Measurements from ENCODE around the gene VWA3A. TPM values are rescaled to one million over a fixed set of nuclear protein-coding genes. Genes with fewer than 3 reads are reported as not detected.

Gene VWA3A
- total and polyA plus RNA-seq, 4 experiments from 2014 or later: 0.33 to 0.41 TPM; not detected in 2

DNA sequence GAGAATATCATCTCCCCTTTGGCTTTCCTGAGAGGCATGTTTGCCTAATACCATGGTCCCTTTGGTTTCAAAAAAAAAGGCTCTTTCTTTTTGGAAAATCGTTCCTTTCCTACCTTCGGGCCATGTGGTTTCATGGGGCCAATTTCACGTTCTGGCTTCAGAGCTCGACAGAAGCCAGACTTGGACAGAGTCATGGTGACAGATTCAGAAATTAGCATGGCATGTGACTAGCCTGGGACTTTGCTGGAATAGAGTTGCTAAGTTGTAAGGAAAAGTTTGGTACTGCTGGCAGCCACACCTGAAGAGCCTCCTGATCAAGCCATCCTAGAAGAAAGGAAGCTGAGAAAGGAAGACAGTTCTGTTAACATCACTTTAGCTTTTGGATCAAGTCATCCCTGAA, 2.4 kb upstream of the VWA3A start:
- Mint-ChIP-seq H3K36me3 (peaks cover 12 to 21% of the 10 kb centered on the region in 2 donors), H3K4me3 (no peak overlapping the region), H3K4me1 (no peaks in the 10 kb centered on the region), H3K27me3 (peaks cover under 1% of the 10 kb centered on the region in 2 donors), H3K9me3 (no peaks in the 10 kb centered on the region), H3K27ac (peak overlapping the region in 1 of 7 donors; percentile 29)
- Histone ChIP-seq H3K9me3 (ENCODE audit: control insufficient read depth in 1 of 2, low read length in 2 of 2) (no peaks in the 10 kb centered on the region), H3K27me3 (ENCODE audit: insufficient read depth, low read length) (no peaks in the 10 kb centered on the region), H3K27ac (ENCODE audit: low read depth, low read length) (no peak overlapping the region), H3K4me1 (ENCODE audit: insufficient read depth, low read length) (no peaks in the 10 kb centered on the region), H3K4me3 (ENCODE audit: low read length in 2 of 2) (no peak overlapping the region), H3K36me3 (ENCODE audit: insufficient read depth, low read length) (no peaks in the 10 kb centered on the region)
- CTCF ChIA-PET (ENCODE audit: partially characterized antibody): interaction anchor here (1.3 to 5.3 kb wide), 4 partner anchors 9 to 88 kb away, joined by 3 to 32 read pairs (median 6); no protein-coding TSS in a partner anchor
- POLR2A ChIA-PET (ENCODE audit: partially characterized antibody): no interaction called here
- no peak for DNase-seq
- intact Hi-C loops (cut with micrococcal nuclease): no loop called here

- ChIA-PET POLR2A (ENCODE audit: partially characterized antibody) (no interaction called here), CTCF (ENCODE audit: partially characterized antibody) (interaction anchor here (5.3 kb wide), 1 partner anchor 14 kb away, joined by 32 read pairs; no protein-coding TSS in a partner anchor)
- Histone ChIP-seq H3K27ac (ENCODE audit: low read depth, low read length) (no peak overlapping the region), H3K36me3 (ENCODE audit: insufficient read depth, low read length) (no peaks in the 10 kb centered on the region), H3K4me1 (ENCODE audit: insufficient read depth, low read length) (no peaks in the 10 kb centered on the region), H3K9me3 (ENCODE audit: control insufficient read depth in 1 of 2, low read length in 2 of 2) (no peaks in the 10 kb centered on the region), H3K27me3 (ENCODE audit: insufficient read depth, low read length) (no peaks in the 10 kb centered on the region), H3K4me3 (ENCODE audit: low read length in 2 of 2) (no peak overlapping the region)
- Mint-ChIP-seq H3K9me3 (no peaks in the 10 kb centered on the region), H3K27ac (no peak overlapping the region), H3K36me3 (peaks cover 0 to 6% of the 10 kb centered on the region in 2 donors), H3K4me1 (no peaks in the 10 kb centered on the region), H3K4me3 (no peak overlapping the region), H3K27me3 (peaks cover 2 to 8% of the 10 kb centered on the region in 2 donors)
- DNase-seq: no peak
- intact Hi-C loops (cut with micrococcal nuclease): no loop called here
Measured at GRCh38 chr16:22091721-22092120, 620 bp upstream of the VWA3A start.

DNA sequence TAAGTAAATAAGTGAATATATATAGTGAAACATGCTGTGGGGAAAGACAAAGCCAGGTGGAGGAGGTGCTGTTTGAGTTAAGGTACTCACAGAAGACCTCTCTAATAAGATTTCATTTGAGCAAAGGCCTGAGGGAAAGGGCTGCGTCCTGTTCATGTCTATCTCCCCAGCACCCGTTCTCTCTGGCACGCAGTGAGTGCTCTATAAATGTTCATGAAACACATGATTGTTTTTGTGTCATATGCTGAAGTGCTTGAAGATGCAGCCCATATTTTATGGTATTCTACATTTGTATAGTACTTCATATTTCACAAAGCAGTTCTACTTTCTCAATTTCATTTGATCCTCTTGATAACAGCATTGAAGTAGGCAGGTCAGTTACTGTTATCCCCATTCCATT, 990 bp downstream of the VWA3A start:
- no peaks in the 10 kb centered on the region for H3K4me1 ChIP-seq (ENCODE audit: insufficient read depth, low read length)
- H3K4me1 Mint-ChIP-seq: no peaks in the 10 kb centered on the region
- H3K9me3 Mint-ChIP-seq: no peaks in the 10 kb centered on the region
- ChIA-PET CTCF (ENCODE audit: partially characterized antibody) (interaction anchor here (1.3 to 2.0 kb wide), 2 partner anchors 16 to 19 kb away, joined by 3 to 8 read pairs; no protein-coding TSS in a partner anchor), POLR2A (ENCODE audit: partially characterized antibody) (no interaction called here)
- peaks cover 0 to 6% of the 10 kb centered on the region in 2 donors for H3K36me3 Mint-ChIP-seq
- H3K9me3 ChIP-seq (ENCODE audit: control insufficient read depth in 1 of 2, low read length in 2 of 2): no peaks in the 10 kb centered on the region
- H3K27ac Mint-ChIP-seq: no peak overlapping the region
- H3K4me3 ChIP-seq (ENCODE audit: low read length in 2 of 2): no peak overlapping the region
- no peak overlapping the region for H3K4me3 Mint-ChIP-seq
- intact Hi-C loops (cut with micrococcal nuclease): no loop called here
- no peaks in the 10 kb centered on the region for H3K36me3 ChIP-seq (ENCODE audit: insufficient read depth, low read length)
- peaks cover 2 to 15% of the 10 kb centered on the region in 2 donors for H3K27me3 Mint-ChIP-seq
- H3K27me3 ChIP-seq (ENCODE audit: insufficient read depth, low read length): no peaks in the 10 kb centered on the region
- H3K27ac ChIP-seq (ENCODE audit: low read depth, low read length): no peak overlapping the region
- DNase-seq: no peak

GRCh38 chr16:22093996-22094395, 1.7 kb downstream of the VWA3A start:
- no peaks in the 10 kb centered on the region for H3K36me3 ChIP-seq (ENCODE audit: insufficient read depth, low read length)
- Mint-ChIP-seq H3K9me3 (no peaks in the 10 kb centered on the region), H3K27ac (no peak overlapping the region), H3K4me3 (no peak overlapping the region), H3K27me3 (peaks cover 2 to 15% of the 10 kb centered on the region in 2 donors), H3K36me3 (peaks cover 0 to 6% of the 10 kb centered on the region in 2 donors), H3K4me1 (peaks cover 0 to 2% (median 0%) of the 10 kb centered on the region in 4 donors)
- no peak overlapping the region for H3K27ac ChIP-seq (ENCODE audit: low read depth, low read length)
- H3K4me3 ChIP-seq (ENCODE audit: low read length in 2 of 2): no peak overlapping the region
- ChIA-PET POLR2A (ENCODE audit: partially characterized antibody) (no interaction called here), CTCF (ENCODE audit: partially characterized antibody) (interaction anchor here (0.8 to 2.0 kb wide), 3 partner anchors 16 to 36 kb away, joined by 3 to 8 read pairs (median 3); no protein-coding TSS in a partner anchor)
- no peaks in the 10 kb centered on the region for H3K27me3 ChIP-seq (ENCODE audit: insufficient read depth, low read length)
- no peaks in the 10 kb centered on the region for H3K4me1 ChIP-seq (ENCODE audit: insufficient read depth, low read length)
- intact Hi-C loops (cut with micrococcal nuclease): no loop called here
- no peak for DNase-seq
- H3K9me3 ChIP-seq (ENCODE audit: control insufficient read depth in 1 of 2, low read length in 2 of 2): no peaks in the 10 kb centered on the region

DNA sequence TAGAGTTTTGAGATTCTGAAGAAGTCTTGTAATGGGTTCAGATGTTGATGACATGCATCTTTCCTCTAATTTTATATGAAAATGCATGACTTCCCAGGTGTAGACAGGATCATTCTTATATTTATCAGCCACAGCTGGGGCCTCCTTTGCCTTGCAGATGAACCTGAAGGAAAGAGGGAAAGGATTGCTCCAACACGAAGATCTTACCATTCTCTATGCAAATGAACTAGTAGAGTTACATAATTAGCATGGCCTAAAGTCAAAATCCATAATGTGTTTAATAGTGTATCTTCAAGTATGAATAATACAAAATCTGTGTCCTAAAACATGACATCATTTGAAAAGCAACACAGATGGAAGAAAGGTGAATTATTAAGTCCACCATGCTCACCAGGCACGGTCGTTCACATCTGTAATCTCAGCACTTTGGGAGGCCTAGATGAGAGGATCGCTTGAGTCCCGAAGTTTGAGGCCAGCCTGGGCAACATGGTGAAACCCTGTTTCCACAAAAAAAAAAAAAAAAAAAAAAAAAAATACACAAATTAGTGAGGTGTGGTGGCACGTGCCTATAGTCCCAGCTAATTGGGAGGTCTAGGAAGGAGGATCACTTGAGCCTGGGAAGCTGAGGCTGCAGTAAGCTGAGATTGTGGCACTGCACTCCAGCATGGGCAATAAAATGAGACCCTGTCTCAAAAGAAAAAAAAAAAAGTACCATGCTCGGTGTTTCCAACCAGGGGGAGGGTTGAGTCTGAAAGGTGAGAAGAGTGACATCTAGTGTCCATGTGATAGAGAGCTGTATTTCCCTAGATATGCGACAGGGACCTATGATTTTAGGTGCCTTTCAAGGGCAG, 6.3 kb downstream of the VWA3A start:
- Mint-ChIP-seq H3K27me3 (peaks cover 2 to 15% of the 10 kb centered on the region in 2 donors), H3K9me3 (no peaks in the 10 kb centered on the region), H3K4me1 (peaks cover 0 to 4% (median 0%) of the 10 kb centered on the region in 4 donors), H3K4me3 (peak overlapping the region in 4 of 8 donors; percentile 21 to 70 (median 38)), H3K36me3 (no peaks in the 10 kb centered on the region), H3K27ac (no peak overlapping the region)
- POLR2A ChIA-PET (ENCODE audit: partially characterized antibody): interaction anchor here (0.6 to 2.0 kb wide), 3 partner anchors 38 to 141 kb away, joined by 3 to 7 read pairs (median 4); no protein-coding TSS in a partner anchor
- Histone ChIP-seq H3K9me3 (ENCODE audit: control insufficient read depth in 1 of 2, low read length in 2 of 2) (no peaks in the 10 kb centered on the region), H3K27ac (ENCODE audit: low read depth, low read length) (no peak overlapping the region), H3K36me3 (ENCODE audit: insufficient read depth, low read length) (no peaks in the 10 kb centered on the region), H3K4me3 (ENCODE audit: low read length in 2 of 2) (no peak overlapping the region), H3K27me3 (ENCODE audit: insufficient read depth, low read length) (no peaks in the 10 kb centered on the region), H3K4me1 (ENCODE audit: insufficient read depth, low read length) (no peaks in the 10 kb centered on the region)
- peak in 4 of 5 donors; percentile 34 to 54 (median 40) for DNase-seq
- intact Hi-C loops (cut with micrococcal nuclease): loop anchor here (1.0 to 5.0 kb wide), 2 partner anchors 89 to 97 kb away; partner anchors contain the start of gene PDZD9
- CTCF ChIA-PET (ENCODE audit: partially characterized antibody): interaction anchor here (0.7 to 2.0 kb wide), 20 partner anchors 9 to 417 kb away, joined by 3 to 24 read pairs (median 3); partner anchors contain the start of gene MOSMO

GRCh38 chr16:22099256-22099975, 7.1 kb downstream of the VWA3A start:
- Histone ChIP-seq H3K9me3 (ENCODE audit: control insufficient read depth in 1 of 2, low read length in 2 of 2) (no peaks in the 10 kb centered on the region), H3K27ac (ENCODE audit: low read depth, low read length) (no peak overlapping the region), H3K27me3 (ENCODE audit: insufficient read depth, low read length) (no peaks in the 10 kb centered on the region), H3K4me1 (ENCODE audit: insufficient read depth, low read length) (no peaks in the 10 kb centered on the region), H3K36me3 (ENCODE audit: insufficient read depth, low read length) (no peaks in the 10 kb centered on the region), H3K4me3 (ENCODE audit: low read length in 2 of 2) (no peak overlapping the region)
- H3K9me3 Mint-ChIP-seq: no peaks in the 10 kb centered on the region
- ChIA-PET CTCF (ENCODE audit: partially characterized antibody) (interaction anchor here (0.7 to 2.0 kb wide), 20 partner anchors 9 to 418 kb away, joined by 3 to 24 read pairs (median 3); partner anchors contain the start of gene MOSMO), POLR2A (ENCODE audit: partially characterized antibody) (interaction anchor here (0.6 to 2.0 kb wide), 3 partner anchors 37 to 140 kb away, joined by 3 to 7 read pairs (median 4); no protein-coding TSS in a partner anchor)
- intact Hi-C loops (cut with micrococcal nuclease): loop anchor here (1.0 to 5.0 kb wide), 2 partner anchors 88 to 98 kb away; partner anchors contain the start of gene PDZD9
- peak overlapping the region in 1 of 8 donors; percentile 31 for H3K4me3 Mint-ChIP-seq
- no peaks in the 10 kb centered on the region for H3K36me3 Mint-ChIP-seq
- H3K4me1 Mint-ChIP-seq: peaks cover 0 to 4% (median 0%) of the 10 kb centered on the region in 4 donors
- peaks cover 2 to 15% of the 10 kb centered on the region in 2 donors for H3K27me3 Mint-ChIP-seq
- no peak for DNase-seq
- no peak overlapping the region for H3K27ac Mint-ChIP-seq

Data from CD4-positive, alpha-beta memory T cell (primary cell).